GM13977 (cell line): ENCODE results near the gene OCA2.

ENCODE experiments used
- DNase-seq: peaks from one replicate; pipeline ENCODE4 v3.0.0; 2012; ENCODE audit warnings: low spot score
- in situ Hi-C: fragments of 300-500 bp; cut with MboI; formaldehyde crosslinking; loops from one replicate; pipeline ENCODE4 v1.12.0; 2022; ENCODE audit warnings: low sequenced_read_pairs, low pct_unique_long_range_greater_than_20kb, mixed read lengths, inconsistent platforms; ENCODE audit not compliant: unreplicated experiment
- TF ChIP-seq, protein P1 (sequence below): IDR thresholded peaks from 2 replicates; pipeline ENCODE4 v1.5.1; 2012; ENCODE audit warnings: mild to moderate bottlenecking, control low read depth; ENCODE audit not compliant: insufficient read depth; ENCODE audit errors: extremely low read depth, missing control alignments

Gene OCA2

DNA sequence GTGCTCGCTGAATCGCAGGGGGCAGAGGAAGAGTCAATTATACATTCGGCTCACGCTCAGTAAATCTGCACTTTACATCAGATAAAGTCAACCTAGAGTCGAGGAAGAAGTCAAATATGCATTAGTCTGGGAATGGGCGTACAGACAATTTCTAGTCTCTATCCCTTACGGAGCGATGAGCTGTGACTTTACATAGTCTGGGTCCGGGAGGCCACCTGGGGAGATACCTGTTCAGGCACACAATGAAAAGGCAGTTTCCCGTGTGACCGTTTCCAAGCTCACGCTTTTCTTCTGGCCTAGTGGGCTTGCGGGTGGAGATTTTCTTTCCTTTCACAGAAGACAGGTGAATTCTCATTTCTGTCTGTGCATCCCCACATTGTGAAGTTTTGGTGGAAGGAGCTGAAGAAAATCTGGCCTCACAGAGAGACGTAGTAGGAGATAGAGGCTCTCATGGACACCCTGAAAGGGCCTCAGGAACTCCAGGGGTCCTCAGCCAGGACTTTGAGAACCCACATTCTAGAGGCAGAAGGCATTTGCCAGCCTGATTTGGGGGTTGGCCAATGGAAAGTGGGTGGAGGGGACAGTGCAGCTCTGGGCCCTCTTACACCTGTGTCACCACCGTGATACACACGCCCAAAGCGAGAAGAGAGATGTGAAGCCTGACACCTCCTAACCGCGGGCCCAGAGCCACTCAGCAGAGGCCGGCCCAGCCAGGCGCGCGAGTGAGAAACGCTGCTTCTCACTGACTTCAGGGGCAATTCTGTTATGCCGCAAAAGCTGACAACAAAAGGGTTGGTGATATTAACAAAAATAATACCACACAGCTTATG, 10.7 kb upstream of the OCA2 start:
- TF ChIP-seq, protein P1, sequence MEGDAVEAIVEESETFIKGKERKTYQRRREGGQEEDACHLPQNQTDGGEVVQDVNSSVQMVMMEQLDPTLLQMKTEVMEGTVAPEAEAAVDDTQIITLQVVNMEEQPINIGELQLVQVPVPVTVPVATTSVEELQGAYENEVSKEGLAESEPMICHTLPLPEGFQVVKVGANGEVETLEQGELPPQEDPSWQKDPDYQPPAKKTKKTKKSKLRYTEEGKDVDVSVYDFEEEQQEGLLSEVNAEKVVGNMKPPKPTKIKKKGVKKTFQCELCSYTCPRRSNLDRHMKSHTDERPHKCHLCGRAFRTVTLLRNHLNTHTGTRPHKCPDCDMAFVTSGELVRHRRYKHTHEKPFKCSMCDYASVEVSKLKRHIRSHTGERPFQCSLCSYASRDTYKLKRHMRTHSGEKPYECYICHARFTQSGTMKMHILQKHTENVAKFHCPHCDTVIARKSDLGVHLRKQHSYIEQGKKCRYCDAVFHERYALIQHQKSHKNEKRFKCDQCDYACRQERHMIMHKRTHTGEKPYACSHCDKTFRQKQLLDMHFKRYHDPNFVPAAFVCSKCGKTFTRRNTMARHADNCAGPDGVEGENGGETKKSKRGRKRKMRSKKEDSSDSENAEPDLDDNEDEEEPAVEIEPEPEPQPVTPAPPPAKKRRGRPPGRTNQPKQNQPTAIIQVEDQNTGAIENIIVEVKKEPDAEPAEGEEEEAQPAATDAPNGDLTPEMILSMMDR: no peak
- in situ Hi-C loops: no loop called here
- no peak for DNase-seq

DNA sequence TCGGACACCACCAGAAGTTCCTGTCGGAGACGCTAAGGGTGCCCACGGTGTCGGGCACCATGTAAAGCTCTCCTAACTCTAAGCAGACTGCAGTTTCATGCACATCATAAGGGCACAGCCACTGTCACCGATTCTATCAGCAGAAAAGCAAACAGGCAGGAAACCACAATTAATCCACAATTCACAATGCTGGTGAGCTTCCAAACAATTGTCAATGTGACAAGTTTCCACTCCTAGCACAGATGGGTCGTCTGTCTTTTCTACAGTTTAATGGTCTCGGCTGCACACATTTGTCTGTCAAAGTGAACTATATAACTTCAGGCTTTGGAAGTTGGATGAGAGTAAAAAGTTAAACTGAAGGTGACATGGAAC, 8.8 kb upstream of the OCA2 start:
- in situ Hi-C loops: no loop called here
- TF ChIP-seq, protein P1: no peak
- no peak for DNase-seq

DNA sequence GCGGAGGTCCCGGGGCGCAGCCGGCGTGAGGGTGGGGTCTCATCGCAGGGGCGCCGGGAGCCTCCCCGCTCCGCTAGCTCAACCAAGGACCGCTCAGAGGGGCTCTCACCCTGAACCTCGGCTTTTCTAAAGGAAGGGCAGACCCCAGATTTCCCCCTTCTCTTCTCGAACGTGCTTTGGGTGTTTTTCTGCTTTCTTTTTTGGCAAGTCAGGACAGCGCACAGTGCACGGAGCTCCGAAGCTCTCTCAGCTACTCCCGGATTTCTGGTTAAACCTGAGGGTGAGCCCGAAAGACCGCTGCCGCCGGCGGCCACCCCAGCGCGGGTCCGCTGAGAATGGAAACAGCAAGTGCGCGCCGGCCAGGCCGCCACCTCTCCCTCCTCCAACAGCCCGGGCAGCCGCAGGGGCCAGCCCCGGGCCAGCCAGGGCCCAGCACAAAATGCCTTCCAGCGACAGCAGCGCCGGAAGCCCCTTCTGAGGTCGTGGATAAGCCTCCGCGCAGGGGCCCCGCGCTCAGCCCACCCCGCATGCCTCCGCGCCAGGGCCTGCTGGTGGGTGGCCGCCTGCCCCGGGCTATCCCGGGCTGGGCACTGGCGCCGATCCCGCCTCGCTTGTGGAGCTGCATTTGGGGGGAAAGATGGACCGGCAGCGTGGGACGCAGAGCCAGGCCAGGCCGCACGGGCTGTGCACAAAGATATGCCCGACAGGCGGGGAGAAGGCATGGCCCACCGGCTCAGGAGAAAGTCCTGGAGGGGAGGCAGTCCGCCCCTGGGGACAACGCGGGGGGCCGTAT, 8.2 kb upstream of the OCA2 start:
- TF ChIP-seq, protein P1: no peak
- no peak for DNase-seq

GRCh38 chr15:28106294-28107110, 7.4 kb upstream of the OCA2 start:
- TF ChIP-seq, protein P1: no peak
- in situ Hi-C loops: no loop called here
- DNase-seq: peak; percentile 60

More for the DNA sequence above, 8.2 kb upstream of the OCA2 start:
- in situ Hi-C loops: no loop called here

- TF ChIP-seq, protein P1: no peak
- in situ Hi-C loops: no loop called here
- DNase-seq: no peak
These were observed 6.7 kb upstream of the OCA2 start for GRCh38 chr15:28105793-28106192.

DNA sequence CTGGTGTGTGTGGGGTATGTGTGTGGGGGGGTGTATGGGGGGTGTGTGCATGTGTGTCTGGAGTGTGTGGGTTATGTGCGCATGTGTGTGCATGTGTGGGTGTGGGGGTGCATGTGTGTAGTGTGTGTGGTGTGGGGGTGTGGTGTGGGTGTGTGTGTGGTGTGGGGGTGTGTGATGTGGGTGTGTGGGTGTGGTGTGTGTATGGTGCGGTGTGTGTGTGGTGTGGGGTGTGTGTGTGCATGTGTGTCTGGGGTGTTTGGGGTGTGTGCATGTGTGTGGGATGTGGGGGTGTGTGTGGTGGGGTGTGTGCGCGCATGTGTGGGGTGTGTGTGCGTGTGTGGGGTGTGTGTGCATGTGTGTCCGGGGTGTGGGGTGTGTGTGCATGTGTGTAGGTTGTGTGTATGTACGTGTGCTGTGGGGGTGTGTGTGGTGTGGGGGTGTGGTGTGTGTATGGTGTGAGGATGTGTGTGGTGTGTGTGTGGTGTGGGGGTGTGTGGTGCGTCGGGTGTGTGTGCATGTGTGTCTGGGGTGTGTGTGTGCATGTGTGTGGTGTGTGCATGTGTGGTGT, 6.2 kb upstream of the OCA2 start:
- DNase-seq: no peak
- TF ChIP-seq, protein P1: no peak
- in situ Hi-C loops: no loop called here
